Measurements from ENCODE around the gene SYVN1.

Gene SYVN1

DNA sequence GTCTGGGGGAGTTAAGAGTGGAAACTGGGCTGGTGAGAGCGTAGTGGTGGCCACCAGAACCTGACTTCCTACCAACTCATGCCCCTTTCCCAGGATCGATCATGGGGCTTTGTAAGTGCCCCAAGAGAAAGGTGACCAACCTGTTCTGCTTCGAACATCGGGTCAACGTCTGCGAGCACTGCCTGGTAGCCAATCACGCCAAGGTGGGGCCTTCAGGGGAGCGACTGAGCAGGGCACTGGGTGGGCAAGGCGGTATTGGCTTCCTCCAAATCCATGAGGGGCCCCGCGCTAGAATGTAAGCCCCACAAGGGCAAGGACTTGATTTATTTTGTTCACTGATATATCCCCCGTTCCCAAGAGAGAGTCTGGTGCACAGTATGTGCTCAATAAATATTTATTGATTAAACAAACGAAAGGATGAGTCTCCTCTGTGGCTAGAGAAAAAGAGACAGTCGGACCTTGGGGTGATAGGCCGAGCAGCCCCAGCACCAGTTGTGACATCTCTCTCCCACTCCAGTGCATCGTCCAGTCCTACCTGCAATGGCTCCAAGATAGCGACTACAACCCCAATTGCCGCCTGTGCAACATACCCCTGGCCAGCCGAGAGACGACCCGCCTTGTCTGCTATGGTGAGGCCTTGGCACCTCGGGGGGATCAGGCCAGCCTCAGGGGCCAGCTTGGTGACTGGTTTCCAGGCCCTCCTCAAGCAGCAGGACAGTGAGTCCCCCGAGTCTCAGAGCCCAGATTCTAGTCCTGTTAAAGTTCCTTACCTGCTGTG lies 49.5 kb downstream of the SYVN1 start:
- DNase-seq = no peak

DNA sequence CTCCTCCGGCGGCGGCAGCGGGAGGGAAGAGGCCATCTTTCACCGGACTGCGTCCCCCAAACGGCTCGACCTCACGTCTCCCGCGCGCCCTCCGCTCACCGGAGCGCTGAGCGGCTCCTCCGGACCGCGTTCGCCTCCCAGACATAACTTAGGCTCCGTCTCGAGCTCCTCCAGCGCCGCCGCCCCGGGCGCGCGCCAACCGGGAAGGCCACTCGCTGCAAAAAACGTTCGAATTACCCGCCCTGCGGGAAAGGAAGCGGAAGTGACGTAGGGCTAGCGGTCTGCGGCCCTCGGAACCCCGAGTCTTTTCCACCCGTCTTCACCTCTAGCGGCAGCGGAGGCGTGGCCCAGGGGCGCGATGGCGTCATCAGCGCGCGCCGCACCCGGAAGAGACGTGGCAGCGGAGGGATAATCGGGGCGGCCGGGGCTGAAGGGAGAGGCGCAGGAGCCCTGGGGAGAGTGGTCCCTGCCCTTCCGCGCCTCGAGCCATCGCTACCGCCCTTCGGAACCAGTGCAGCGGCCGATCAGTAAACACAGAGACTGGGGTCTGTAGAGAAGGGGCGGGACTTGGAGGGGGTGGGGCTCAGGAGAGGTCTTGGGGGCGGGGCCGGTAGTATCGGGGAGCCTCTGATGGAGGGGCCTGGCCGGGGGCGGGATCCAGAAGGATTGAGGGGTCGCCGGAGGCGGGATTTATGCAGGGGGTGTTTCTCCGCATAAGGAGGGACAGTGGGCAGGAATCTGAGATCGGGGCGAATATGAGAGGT lies 50.3 kb downstream of the SYVN1 start, which contains the start of the genes CDCA5 and ZFPL1:
Gene CDCA5, minus strand, starts transcription at position 207 of the 764 bp plus-strand sequence. Its CDS starts 62 bp downstream, at position 145.
Gene ZFPL1, plus strand, starts transcription at position 389 of the 764 bp plus-strand sequence. CDS start 477 bp downstream, outside the sequence.
- peak; percentile 96 for DNase-seq

DNA sequence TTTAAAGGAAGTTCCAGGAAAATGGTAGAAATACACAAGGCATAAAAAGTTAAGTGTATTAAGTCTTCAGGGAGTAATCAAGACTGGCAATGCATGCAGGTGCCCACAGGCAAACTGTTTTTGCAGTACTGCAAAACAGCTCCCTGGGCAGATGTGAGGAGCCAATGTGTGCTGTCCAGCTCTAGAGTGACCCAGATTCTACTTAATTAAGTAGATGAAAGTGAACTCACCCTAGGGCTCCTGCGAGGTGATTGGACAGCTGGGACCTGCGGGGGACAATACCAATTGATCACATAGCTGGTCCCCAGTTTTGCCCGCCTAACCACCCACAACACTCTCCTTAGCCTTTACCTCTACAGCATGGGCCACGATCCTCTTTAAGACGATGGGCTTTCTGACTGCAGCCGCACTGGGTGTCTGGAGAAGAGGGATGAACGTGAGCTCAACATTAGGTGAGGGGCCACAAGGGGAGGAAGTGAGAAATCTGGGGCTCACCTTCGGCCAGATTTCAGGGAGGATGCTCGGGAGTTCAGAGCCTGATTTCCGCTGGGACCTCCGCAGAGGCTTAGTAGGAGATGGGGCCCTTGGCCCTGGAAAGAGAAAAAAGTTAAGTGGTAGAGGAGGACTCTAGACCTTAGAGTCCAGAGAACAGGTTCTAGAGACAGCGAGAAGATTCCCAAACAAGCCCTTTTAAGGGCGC lies 51.0 kb downstream of the SYVN1 start:
- DNase-seq = no peak

DNA sequence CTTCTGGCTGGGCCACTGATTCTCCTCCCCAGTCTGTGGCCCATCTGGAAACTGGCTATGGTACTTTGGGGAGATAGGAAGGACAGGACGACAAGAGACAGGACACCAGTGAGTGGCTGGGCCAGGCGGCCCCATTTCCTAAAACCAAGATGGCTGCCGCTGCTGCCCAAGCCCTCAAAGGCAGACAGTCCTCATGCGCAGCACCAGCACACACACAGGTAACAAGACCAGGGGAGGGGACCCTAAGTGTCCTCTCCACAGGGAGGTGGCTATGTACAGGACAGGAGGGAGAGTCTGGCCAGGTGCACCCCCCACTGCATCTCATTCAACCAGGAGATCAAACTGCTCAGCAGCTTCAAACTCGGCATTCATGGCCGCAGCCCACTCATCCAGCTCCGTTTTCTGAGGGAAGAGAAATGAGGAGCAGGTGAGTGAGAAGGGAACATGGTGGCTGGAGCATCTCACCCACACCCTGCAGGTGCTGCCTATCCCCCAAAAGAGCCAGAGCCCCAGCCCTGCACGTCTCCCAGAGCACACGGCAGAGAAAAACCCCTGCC lies 55.5 kb downstream of the SYVN1 start:
- no peak for DNase-seq

DNA sequence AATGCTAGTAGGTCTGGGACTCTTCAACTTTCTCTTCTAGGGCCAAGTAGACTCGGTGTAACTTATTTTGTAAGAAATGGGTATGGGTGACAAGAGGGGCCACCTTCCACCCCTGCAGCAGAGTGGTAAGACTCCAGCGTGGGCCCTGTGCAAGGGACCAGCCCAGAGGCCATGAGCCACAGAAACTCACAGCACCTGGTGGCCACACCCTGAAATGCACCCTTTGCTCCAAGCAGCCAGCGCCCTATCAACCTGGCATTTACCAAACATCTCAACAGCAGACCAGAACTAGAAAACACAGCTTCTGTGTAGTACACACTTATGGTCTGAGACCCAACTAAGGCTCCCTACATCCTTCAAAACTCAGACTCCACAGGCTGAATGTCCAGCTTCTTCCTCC lies 56.2 kb downstream of the SYVN1 start:
- DNase-seq = peak; percentile 72

DNA sequence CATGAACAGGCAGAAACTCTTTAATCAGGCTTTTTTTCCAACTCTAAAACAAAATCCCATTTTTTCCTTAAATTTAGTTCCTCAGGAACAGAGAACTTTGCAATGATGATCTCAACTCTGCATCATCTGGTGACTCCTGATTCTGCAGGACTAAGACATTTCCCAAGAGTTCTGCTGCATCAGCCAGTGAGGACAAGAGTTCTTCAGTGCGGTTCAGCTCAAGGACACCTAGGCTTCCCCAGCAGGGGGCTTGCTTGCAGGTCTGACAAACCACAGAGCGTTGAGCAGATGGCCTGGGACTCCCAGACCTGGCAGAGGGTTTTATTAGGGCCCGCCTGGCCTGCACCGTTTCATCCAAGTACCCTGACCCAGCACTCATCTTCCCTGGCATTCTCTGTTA lies 56.9 kb downstream of the SYVN1 start:
- DNase-seq = no peak

Data from stimulated activated CD4-positive, alpha-beta T cell treated with anti-CD3 and anti-CD28 coated beads, Interleukin-4, amount 100 ng/mL, for 24 hours (primary cell).